ENCODE results near the gene IQCH.

The IQCH gene

DNA sequence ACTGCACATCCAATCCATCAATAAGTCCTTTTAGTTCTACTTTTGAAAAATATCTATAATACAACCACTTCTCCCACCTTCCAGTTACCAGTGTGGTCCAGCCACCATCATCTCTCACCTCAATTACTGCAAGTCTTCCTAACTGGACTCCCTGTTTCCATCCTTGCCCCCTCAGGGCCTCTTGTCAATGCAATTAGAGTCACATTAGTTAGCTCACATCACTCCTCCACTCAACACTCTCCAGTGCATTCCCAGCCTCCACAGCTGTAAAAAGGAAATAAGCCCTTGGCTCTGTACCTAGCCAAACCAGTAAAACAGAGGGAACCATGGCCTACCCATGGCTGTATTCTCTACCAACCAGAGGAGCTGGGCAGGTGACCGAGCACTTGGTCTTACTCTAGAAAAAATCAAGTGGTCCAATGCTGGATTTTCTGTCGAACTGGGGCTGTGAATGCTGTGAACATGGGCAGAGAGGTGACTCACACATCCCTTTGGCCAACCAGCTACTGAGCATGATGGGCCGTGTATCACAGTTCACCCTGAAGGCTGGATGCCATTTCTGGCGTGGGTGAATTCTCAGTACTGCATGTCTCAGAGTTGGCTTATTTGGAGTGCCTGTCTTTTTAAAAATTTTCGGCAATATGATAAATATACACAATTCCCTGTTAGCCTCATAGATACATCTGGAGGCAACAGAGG, 203.9 kb downstream of the IQCH start:
- Histone ChIP-seq H3K27me3 (ENCODE audit: low read depth, low read length) (no peaks in the 10 kb centered on the region), H3K27ac (ENCODE audit: low read length) (no peak overlapping the region), H3K4me3 (ENCODE audit: low read depth in 1 of 2, low read length in 2 of 2) (no peak overlapping the region), H3K4me1 (ENCODE audit: control insufficient read depth in 1 of 2, insufficient read depth in 2 of 2, low read length in 2 of 2) (no peaks in the 10 kb centered on the region), H3K36me3 (ENCODE audit: control insufficient read depth in 1 of 2, insufficient read depth in 2 of 2, low read length in 2 of 2) (peaks cover 0 to 5% of the 10 kb centered on the region in 2 donors), H3K9me3 (ENCODE audit: control insufficient read depth in 1 of 2, low read length in 2 of 2) (no peaks in the 10 kb centered on the region)

- peaks cover 0 to 5% of the 10 kb centered on the region in 2 donors for H3K36me3 ChIP-seq (ENCODE audit: control insufficient read depth in 1 of 2, insufficient read depth in 2 of 2, low read length in 2 of 2)
- no peak overlapping the region for H3K4me3 ChIP-seq (ENCODE audit: low read depth in 1 of 2, low read length in 2 of 2)
- no peak overlapping the region for H3K27ac ChIP-seq (ENCODE audit: low read length)
- H3K4me1 ChIP-seq (ENCODE audit: control insufficient read depth in 1 of 2, insufficient read depth in 2 of 2, low read length in 2 of 2) = no peaks in the 10 kb centered on the region
- no peaks in the 10 kb centered on the region for H3K27me3 ChIP-seq (ENCODE audit: low read depth, low read length)
- H3K9me3 ChIP-seq (ENCODE audit: control insufficient read depth in 1 of 2, low read length in 2 of 2) = no peaks in the 10 kb centered on the region
Observed at GRCh38 chr15:67460521-67460920, 205.9 kb downstream of the IQCH start.

GRCh38 chr15:67461735-67462134, 207.1 kb downstream of the IQCH start:
- H3K4me1 ChIP-seq (ENCODE audit: control insufficient read depth in 1 of 2, insufficient read depth in 2 of 2, low read length in 2 of 2) = no peaks in the 10 kb centered on the region
- no peak overlapping the region for H3K27ac ChIP-seq (ENCODE audit: low read length)
- no peaks in the 10 kb centered on the region for H3K27me3 ChIP-seq (ENCODE audit: low read depth, low read length)

DNA sequence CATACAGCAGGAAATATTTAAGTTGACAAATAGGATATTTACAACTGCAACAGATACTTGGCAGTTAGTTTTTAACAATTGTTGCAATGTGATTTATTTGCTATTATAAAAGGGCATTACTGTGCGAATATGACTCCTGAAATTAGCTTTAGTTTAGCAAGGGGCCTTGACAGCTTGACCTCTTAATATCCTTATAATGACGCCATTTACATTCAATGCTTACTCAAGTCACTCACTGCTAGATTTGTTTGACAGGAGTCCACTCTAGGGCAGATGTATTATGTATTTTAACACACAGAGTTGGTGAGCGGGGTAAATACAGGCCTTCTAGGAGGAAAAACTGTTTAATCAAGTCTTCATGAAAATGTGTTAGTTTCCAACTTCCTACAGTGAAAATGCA, 208.3 kb downstream of the IQCH start:
- Histone ChIP-seq H3K27me3 (ENCODE audit: low read depth, low read length) (no peaks in the 10 kb centered on the region), H3K27ac (ENCODE audit: low read length) (no peak overlapping the region), H3K4me1 (ENCODE audit: control insufficient read depth in 1 of 2, insufficient read depth in 2 of 2, low read length in 2 of 2) (no peaks in the 10 kb centered on the region), H3K9me3 (ENCODE audit: control insufficient read depth in 1 of 2, low read length in 2 of 2) (no peaks in the 10 kb centered on the region), H3K36me3 (ENCODE audit: control insufficient read depth in 1 of 2, insufficient read depth in 2 of 2, low read length in 2 of 2) (peaks cover 0 to 5% of the 10 kb centered on the region in 2 donors), H3K4me3 (ENCODE audit: low read depth in 1 of 2, low read length in 2 of 2) (no peak overlapping the region)

More at GRCh38 chr15:67461735-67462134, 207.1 kb downstream of the IQCH start:
- Histone ChIP-seq H3K36me3 (ENCODE audit: control insufficient read depth in 1 of 2, insufficient read depth in 2 of 2, low read length in 2 of 2) (peaks cover 0 to 5% of the 10 kb centered on the region in 2 donors), H3K9me3 (ENCODE audit: control insufficient read depth in 1 of 2, low read length in 2 of 2) (no peaks in the 10 kb centered on the region), H3K4me3 (ENCODE audit: low read depth in 1 of 2, low read length in 2 of 2) (no peak overlapping the region)

DNA sequence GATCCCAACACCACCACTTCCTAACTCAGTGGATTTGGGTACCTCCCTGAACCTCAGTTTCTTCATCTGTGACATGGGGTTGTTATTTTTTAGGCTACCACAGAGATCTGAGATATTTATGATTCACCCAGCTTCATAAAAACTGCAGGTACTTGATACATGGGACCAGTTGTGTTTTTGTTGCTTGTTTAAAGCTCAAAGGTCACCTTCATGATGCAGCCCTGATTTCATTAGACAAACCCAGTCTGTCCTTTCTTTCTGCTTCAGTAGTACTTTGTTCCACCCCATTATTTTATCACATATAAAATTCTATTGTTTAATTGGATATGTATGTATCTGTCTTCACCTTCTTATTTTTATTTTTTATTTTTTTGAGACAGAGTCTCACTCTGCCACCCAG, 208.9 kb downstream of the IQCH start:
- Histone ChIP-seq H3K4me3 (ENCODE audit: low read depth in 1 of 2, low read length in 2 of 2) (no peak overlapping the region), H3K36me3 (ENCODE audit: control insufficient read depth in 1 of 2, insufficient read depth in 2 of 2, low read length in 2 of 2) (peaks cover 0 to 5% of the 10 kb centered on the region in 2 donors), H3K27ac (ENCODE audit: low read length) (no peak overlapping the region), H3K27me3 (ENCODE audit: low read depth, low read length) (no peaks in the 10 kb centered on the region), H3K9me3 (ENCODE audit: control insufficient read depth in 1 of 2, low read length in 2 of 2) (no peaks in the 10 kb centered on the region), H3K4me1 (ENCODE audit: control insufficient read depth in 1 of 2, insufficient read depth in 2 of 2, low read length in 2 of 2) (no peaks in the 10 kb centered on the region)

DNA sequence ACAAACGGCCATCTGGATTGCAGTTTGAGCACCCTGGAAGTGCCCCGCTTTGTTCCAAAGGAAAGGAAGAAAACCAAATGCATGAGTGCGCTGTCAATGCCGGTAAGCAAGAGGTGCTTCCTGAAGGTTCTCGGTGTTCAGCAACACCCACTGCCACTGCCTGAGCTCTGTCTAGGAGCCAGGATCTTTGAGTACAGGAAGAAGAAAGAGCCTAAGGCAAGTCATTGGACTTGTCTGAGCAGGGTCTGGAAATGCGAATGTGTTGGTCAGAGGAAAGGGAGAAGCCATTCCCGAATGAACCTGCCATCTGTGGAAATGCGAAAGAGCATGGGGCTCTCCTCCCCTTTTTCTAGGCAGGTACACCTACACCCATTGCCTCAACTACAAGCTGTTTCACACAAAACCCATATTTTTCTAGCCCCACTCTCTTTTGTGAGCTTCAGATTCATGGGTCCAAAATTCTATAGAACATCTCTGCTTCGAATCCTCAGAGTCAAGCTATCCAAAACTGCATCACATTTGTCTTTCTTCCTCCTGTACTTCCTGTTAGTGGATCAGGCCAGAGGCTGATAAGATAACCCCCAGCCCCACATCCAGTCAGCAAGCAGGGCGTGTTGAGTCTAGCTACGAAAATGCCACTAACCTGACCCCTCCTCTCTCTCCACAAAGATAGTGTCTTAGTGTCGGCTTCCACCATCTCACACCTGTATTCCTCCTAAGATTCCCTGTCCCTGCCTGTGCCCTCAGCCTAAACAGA, 210.8 kb downstream of the IQCH start:
- Histone ChIP-seq H3K36me3 (ENCODE audit: control insufficient read depth in 1 of 2, insufficient read depth in 2 of 2, low read length in 2 of 2) (no peaks in the 10 kb centered on the region), H3K27me3 (ENCODE audit: low read depth, low read length) (no peaks in the 10 kb centered on the region), H3K27ac (ENCODE audit: low read length) (no peak overlapping the region), H3K4me1 (ENCODE audit: control insufficient read depth in 1 of 2, insufficient read depth in 2 of 2, low read length in 2 of 2) (no peaks in the 10 kb centered on the region), H3K4me3 (ENCODE audit: low read depth in 1 of 2, low read length in 2 of 2) (no peak overlapping the region), H3K9me3 (ENCODE audit: control insufficient read depth in 1 of 2, low read length in 2 of 2) (no peaks in the 10 kb centered on the region)

GRCh38 chr15:67468416-67468815, 213.8 kb downstream of the IQCH start:
- H3K27ac ChIP-seq (ENCODE audit: low read length) = no peak overlapping the region
- no peak overlapping the region for H3K4me3 ChIP-seq (ENCODE audit: low read depth in 1 of 2, low read length in 2 of 2)
- no peaks in the 10 kb centered on the region for H3K9me3 ChIP-seq (ENCODE audit: control insufficient read depth in 1 of 2, low read length in 2 of 2)
- peaks cover 0 to 5% of the 10 kb centered on the region in 2 donors for H3K36me3 ChIP-seq (ENCODE audit: control insufficient read depth in 1 of 2, insufficient read depth in 2 of 2, low read length in 2 of 2)
- H3K4me1 ChIP-seq (ENCODE audit: control insufficient read depth in 1 of 2, insufficient read depth in 2 of 2, low read length in 2 of 2) = no peaks in the 10 kb centered on the region
- no peaks in the 10 kb centered on the region for H3K27me3 ChIP-seq (ENCODE audit: low read depth, low read length)

DNA sequence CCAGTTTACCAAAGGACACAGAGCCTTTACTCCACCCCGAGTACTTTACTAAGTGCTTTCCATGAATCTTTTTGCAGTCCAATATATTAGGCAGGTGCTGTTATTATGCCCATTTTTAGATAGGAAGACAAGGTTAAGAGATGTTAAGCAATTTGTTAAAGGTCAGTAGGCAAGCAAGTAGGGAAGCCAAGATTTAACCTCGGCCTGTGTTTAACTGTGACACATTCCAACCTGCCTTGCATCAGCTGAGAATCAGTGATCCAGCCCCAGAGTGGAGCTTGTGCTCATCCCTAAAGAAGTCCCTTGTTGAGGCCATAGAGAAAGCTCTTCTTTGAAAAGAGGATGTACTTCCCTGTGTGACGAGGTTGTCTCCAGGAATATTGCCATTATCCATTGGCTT, 215.1 kb downstream of the IQCH start:
- no peaks in the 10 kb centered on the region for H3K27me3 ChIP-seq (ENCODE audit: low read depth, low read length)
- no peaks in the 10 kb centered on the region for H3K9me3 ChIP-seq (ENCODE audit: control insufficient read depth in 1 of 2, low read length in 2 of 2)
- H3K4me1 ChIP-seq (ENCODE audit: control insufficient read depth in 1 of 2, insufficient read depth in 2 of 2, low read length in 2 of 2) = no peaks in the 10 kb centered on the region
- H3K4me3 ChIP-seq (ENCODE audit: low read depth in 1 of 2, low read length in 2 of 2) = no peak overlapping the region
- peaks cover 0 to 5% of the 10 kb centered on the region in 2 donors for H3K36me3 ChIP-seq (ENCODE audit: control insufficient read depth in 1 of 2, insufficient read depth in 2 of 2, low read length in 2 of 2)
- no peak overlapping the region for H3K27ac ChIP-seq (ENCODE audit: low read length)

- Histone ChIP-seq H3K4me3 (ENCODE audit: low read depth in 1 of 2, low read length in 2 of 2) (no peak overlapping the region), H3K36me3 (ENCODE audit: control insufficient read depth in 1 of 2, insufficient read depth in 2 of 2, low read length in 2 of 2) (peaks cover 0 to 5% of the 10 kb centered on the region in 2 donors), H3K4me1 (ENCODE audit: control insufficient read depth in 1 of 2, insufficient read depth in 2 of 2, low read length in 2 of 2) (no peaks in the 10 kb centered on the region), H3K27me3 (ENCODE audit: low read depth, low read length) (no peaks in the 10 kb centered on the region), H3K9me3 (ENCODE audit: control insufficient read depth in 1 of 2, low read length in 2 of 2) (no peaks in the 10 kb centered on the region), H3K27ac (ENCODE audit: low read length) (no peak overlapping the region)
Observed at GRCh38 chr15:67472957-67473356, 218.4 kb downstream of the IQCH start.

DNA sequence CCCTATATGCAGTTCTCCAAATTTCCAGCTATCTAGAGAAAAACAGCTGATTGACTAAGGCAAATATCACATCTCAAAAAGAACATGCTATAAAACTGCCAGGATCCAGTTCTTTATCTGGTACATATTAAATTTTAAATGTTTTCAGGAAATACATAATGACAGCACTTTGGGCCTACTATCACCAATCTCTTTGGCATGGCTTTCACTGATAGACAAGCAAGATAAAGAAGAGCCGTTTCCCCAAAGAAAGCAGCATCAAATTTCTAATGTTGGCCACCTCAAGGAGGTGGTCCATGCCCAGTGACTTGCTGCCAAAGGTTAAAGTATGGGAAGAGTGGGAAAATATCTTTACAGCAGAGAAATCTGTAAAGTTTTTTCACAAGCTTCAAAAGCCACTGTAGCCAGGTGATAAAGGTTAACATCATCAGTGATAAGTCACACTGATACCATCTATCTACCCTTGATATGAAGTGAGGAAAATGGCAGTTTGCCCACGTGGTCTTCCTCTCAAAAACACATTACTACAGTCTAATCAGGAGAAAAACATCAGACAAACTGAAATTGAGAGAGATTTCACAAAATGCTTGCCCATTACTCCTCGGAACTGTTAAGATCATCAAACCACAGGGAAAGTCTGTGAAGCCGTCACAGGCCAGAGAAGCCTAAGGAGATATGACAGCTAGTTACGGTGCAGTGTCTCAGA, 220.0 kb downstream of the IQCH start:
- H3K27ac ChIP-seq (ENCODE audit: low read length) = no peak overlapping the region
- H3K27me3 ChIP-seq (ENCODE audit: low read depth, low read length) = no peaks in the 10 kb centered on the region
- H3K36me3 ChIP-seq (ENCODE audit: control insufficient read depth in 1 of 2, insufficient read depth in 2 of 2, low read length in 2 of 2) = peaks cover 0 to 5% of the 10 kb centered on the region in 2 donors
- no peaks in the 10 kb centered on the region for H3K4me1 ChIP-seq (ENCODE audit: control insufficient read depth in 1 of 2, insufficient read depth in 2 of 2, low read length in 2 of 2)
- H3K4me3 ChIP-seq (ENCODE audit: low read depth in 1 of 2, low read length in 2 of 2) = no peak overlapping the region
- H3K9me3 ChIP-seq (ENCODE audit: control insufficient read depth in 1 of 2, low read length in 2 of 2) = no peaks in the 10 kb centered on the region

- Histone ChIP-seq H3K27me3 (ENCODE audit: low read depth, low read length) (no peaks in the 10 kb centered on the region), H3K27ac (ENCODE audit: low read length) (no peak overlapping the region), H3K9me3 (ENCODE audit: control insufficient read depth in 1 of 2, low read length in 2 of 2) (no peaks in the 10 kb centered on the region), H3K36me3 (ENCODE audit: control insufficient read depth in 1 of 2, insufficient read depth in 2 of 2, low read length in 2 of 2) (no peaks in the 10 kb centered on the region), H3K4me1 (ENCODE audit: control insufficient read depth in 1 of 2, insufficient read depth in 2 of 2, low read length in 2 of 2) (no peaks in the 10 kb centered on the region), H3K4me3 (ENCODE audit: low read depth in 1 of 2, low read length in 2 of 2) (no peak overlapping the region)
Observed at GRCh38 chr15:67479781-67480505, 225.4 kb downstream of the IQCH start.
